Measurements from ENCODE around the gene GABRG3.

GABRG3 gene

DNA sequence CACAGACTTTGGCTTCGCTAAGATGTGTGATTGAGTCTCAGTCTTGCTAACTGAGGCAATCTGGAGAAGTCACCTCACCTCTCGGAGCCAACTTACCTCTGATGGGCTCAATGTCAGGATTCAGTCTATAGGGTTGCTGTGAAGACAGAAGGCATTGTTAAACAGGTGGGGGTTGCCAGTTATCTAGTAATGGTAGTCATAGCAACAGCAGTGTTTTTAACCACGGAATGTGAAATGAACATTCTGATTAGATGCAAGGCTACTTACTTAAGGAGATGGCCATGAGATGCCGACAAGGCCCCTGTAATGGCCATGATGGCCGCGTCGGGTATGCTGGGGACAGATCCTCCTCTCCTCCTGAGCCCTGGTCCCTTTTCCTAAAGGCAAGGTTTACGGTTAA, 243.1 kb downstream of the GABRG3 start:
- no peak overlapping the region for H3K4me3 ChIP-seq (ENCODE audit: control insufficient read depth, low read depth, low read length)
- no peak for DNase-seq (ENCODE audit: low read depth)
- TF ChIP-seq, protein P1, sequence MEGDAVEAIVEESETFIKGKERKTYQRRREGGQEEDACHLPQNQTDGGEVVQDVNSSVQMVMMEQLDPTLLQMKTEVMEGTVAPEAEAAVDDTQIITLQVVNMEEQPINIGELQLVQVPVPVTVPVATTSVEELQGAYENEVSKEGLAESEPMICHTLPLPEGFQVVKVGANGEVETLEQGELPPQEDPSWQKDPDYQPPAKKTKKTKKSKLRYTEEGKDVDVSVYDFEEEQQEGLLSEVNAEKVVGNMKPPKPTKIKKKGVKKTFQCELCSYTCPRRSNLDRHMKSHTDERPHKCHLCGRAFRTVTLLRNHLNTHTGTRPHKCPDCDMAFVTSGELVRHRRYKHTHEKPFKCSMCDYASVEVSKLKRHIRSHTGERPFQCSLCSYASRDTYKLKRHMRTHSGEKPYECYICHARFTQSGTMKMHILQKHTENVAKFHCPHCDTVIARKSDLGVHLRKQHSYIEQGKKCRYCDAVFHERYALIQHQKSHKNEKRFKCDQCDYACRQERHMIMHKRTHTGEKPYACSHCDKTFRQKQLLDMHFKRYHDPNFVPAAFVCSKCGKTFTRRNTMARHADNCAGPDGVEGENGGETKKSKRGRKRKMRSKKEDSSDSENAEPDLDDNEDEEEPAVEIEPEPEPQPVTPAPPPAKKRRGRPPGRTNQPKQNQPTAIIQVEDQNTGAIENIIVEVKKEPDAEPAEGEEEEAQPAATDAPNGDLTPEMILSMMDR (IDR thresholded peaks at IDR 0.05; ENCODE audit: control insufficient read depth, insufficient read depth, low read depth, low read length, missing control alignments): no peak

- TF ChIP-seq, protein P1 (IDR thresholded peaks at IDR 0.05; ENCODE audit: control insufficient read depth, insufficient read depth, low read depth, low read length, missing control alignments): no peak
- no peak overlapping the region for H3K4me3 ChIP-seq (ENCODE audit: control insufficient read depth, low read depth, low read length)
- no peak for DNase-seq (ENCODE audit: low read depth)
These were observed 244.0 kb downstream of the GABRG3 start for GRCh38 chr15:27214961-27215360.

GRCh38 chr15:27218426-27218825, 247.4 kb downstream of the GABRG3 start:
- no peak overlapping the region for H3K4me3 ChIP-seq (ENCODE audit: control insufficient read depth, low read depth, low read length)
- DNase-seq (ENCODE audit: low read depth): no peak
- TF ChIP-seq, protein P1 (IDR thresholded peaks at IDR 0.05; ENCODE audit: control insufficient read depth, insufficient read depth, low read depth, low read length, missing control alignments): no peak

DNA sequence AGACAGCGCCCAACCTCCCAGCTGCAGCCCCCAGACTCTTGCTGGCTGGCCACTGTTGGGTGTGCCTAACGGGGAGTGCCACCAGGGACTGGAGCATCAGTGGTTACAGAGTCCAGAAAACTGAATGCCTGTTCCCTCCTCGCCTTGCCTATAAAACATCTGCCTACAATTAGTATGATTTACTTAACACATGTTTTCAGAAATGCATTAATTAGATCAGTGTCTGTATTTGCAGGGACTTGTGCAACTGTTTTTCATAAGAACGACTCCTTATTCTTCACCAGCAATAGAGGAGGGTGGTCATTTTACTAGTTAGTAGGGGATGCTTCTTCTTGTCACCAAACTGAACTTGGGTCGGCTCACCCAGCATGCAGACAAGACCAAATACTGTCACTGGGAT, 248.7 kb downstream of the GABRG3 start:
- H3K4me3 ChIP-seq (ENCODE audit: control insufficient read depth, low read depth, low read length): no peak overlapping the region
- DNase-seq (ENCODE audit: low read depth): no peak
- TF ChIP-seq, protein P1 (IDR thresholded peaks at IDR 0.05; ENCODE audit: control insufficient read depth, insufficient read depth, low read depth, low read length, missing control alignments): no peak

DNA sequence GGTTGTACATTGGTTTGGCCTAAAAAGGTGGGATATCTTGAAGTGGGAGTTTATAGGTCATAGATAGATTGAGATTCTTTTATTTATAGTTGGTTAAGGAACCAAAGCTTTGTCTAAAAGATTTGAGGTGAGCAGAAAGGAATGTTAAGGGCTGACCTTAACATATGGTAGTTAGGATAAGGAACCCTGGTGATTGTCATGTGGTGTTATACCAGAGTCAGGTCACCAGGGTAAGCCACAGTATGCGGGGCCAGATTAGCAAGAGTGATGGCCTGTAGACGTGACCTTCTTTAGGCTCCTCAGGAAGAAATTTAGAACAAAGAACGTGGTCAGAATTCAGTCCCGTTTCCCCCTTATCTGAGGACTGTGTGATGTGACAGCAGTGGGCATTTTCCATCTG, 249.2 kb downstream of the GABRG3 start:
- DNase-seq (ENCODE audit: low read depth): no peak
- TF ChIP-seq, protein P1 (IDR thresholded peaks at IDR 0.05; ENCODE audit: control insufficient read depth, insufficient read depth, low read depth, low read length, missing control alignments): no peak
- H3K4me3 ChIP-seq (ENCODE audit: control insufficient read depth, low read depth, low read length): no peak overlapping the region

GRCh38 chr15:27222479-27222878, 251.5 kb downstream of the GABRG3 start:
- TF ChIP-seq, protein P1 (IDR thresholded peaks at IDR 0.05; ENCODE audit: control insufficient read depth, insufficient read depth, low read depth, low read length, missing control alignments): no peak
- H3K4me3 ChIP-seq (ENCODE audit: control insufficient read depth, low read depth, low read length): no peak overlapping the region
- DNase-seq (ENCODE audit: low read depth): no peak

- no peak overlapping the region for H3K4me3 ChIP-seq (ENCODE audit: control insufficient read depth, low read depth, low read length)
- DNase-seq (ENCODE audit: low read depth): no peak
- TF ChIP-seq, protein P1 (IDR thresholded peaks at IDR 0.05; ENCODE audit: control insufficient read depth, insufficient read depth, low read depth, low read length, missing control alignments): no peak
These were observed 252.2 kb downstream of the GABRG3 start for GRCh38 chr15:27223179-27223578.
